Limb (tissue), 2 donors: ENCODE results near the gene CDH8.
A peak's percentile ranks its signal among the peaks of the same experiment; 100 is the strongest.

Experiments used
- DNase-seq, 2 donors: peaks; one replicate each; pipeline ENCODE4 v3.0.0-alpha.2; 2016; ENCODE audit errors: extremely low spot score in 2 of 2

Gene CDH8

GRCh38 chr16:62034231-62035114 lies 1.8 kb downstream of the CDH8 start:
- peak in 1 of 2 donors; percentile 37 for DNase-seq

- DNase-seq = no peak
Measured at GRCh38 chr16:62033065-62033464, 3.2 kb downstream of the CDH8 start.

DNA sequence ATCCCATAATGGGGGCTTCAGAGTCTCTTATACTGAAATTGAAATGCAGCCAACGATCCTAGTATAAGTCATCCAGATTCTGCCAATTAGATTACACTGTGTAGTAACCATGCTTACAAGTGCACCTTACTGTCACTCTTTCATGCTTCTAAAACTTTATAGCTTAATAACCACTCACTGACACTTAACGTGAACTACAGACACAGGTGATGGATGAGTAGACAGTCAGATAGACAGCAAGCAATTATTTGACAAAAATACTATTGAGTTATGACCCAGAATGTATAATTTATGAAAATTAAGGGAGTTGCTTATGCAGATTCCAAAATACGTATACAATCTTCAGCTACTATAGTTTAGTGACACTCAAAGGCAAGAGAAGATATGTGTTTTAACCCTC lies 6.3 kb downstream of the CDH8 start:
- no peak for DNase-seq

GRCh38 chr16:62022688-62023087 lies 13.6 kb downstream of the CDH8 start:
- DNase-seq = no peak

DNA sequence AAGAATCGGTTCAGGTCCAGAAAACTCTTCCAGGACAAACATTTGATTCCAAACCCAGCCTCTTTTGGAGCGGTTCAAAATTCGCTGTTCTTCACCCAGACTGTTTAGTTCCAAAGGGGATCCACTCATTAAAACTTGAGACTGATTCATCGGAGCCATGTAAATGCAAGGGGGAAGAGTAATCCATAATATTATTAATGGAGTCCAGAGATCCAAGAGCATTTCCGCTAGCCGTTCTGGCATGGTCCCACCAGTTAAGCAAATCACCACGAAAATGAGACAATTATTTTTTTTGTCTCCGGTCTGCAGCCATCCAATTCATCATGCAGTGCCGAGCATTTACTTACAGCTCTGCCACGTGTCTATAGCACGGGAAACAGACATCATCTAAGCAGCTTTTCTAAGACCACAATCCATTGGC lies 15.1 kb downstream of the CDH8 start:
- DNase-seq = peak in 1 of 2 donors; percentile 40

DNA sequence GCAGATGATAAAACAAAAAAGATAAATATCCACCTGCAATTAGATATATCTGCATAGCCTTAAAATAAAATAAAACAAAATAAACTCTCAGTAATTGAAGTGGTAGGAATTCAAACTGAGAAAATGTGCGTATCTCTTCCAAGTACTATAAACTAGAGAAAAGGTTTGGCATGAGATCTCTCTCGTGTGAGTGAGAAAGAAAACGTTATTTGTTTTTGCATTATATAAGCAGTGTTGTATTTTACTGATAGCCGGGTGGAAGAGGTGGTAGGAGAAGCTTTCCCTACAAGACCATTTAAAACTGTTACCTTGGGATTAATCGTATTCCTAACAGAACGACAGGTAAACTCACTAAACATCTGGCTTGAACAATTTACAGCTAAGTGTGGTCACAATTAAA lies 15.6 kb downstream of the CDH8 start:
- DNase-seq = no peak

DNA sequence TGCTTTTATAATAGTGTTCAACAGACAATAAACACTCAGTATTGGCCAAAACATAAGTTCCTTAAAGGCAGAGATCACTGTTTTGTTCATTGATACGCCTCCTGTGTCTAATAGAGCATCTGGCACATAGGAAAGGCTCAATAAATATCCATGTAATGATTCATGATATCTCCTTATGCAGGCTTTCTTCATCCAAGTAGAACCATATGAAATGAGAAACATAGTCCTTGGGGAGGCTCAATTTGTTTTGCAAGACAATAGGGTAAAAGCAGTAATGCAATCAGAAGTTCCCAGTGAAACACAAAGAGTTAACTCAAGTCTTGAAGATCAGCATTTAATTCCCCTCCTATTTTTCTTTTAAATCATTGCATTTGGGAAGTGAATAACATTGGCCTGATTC lies 16.4 kb downstream of the CDH8 start:
- DNase-seq = no peak

- no peak for DNase-seq
Measured at GRCh38 chr16:62018301-62019060, 17.8 kb downstream of the CDH8 start.

GRCh38 chr16:62014319-62014923 lies 21.8 kb downstream of the CDH8 start:
- DNase-seq = no peak

DNA sequence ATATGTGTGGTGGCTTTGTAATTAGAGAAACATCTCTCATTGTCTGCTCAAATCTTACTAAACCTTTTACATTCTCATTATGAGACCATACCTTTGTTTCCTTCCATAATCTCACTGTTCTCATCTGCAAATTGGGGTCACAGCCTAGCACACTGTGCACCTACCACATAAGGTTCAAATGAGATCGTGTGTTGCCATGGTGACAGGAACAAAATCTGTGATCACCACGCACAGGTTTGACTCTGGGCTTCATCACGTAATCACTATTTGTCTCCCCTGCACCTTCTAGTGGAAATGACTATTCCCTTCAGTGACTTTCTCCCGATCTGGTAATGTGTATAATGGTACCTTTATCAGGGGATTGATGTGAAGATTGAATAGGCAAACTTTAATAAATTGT lies 26.1 kb downstream of the CDH8 start:
- no peak for DNase-seq

- DNase-seq = no peak
Measured at GRCh38 chr16:61998460-61998859, 37.8 kb downstream of the CDH8 start.

DNA sequence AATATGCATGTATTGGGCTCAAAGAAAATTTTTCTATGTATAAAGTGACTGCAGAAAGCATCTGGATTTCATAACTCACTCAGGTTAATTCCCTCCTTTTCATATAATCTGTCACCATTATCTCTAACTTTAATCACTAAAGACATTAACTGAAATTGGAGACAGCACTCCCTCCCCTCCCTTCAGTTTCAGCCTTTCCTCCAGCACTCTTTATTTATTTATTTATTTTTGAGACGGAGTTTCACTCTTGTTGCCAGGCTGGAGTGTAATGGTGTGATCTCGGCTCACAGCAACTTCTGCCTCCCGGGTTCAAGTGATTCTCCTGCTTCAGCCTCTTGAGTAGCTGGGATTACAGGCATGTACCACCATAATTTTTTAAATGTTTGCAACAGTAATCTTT lies 43.1 kb downstream of the CDH8 start:
- no peak for DNase-seq

DNA sequence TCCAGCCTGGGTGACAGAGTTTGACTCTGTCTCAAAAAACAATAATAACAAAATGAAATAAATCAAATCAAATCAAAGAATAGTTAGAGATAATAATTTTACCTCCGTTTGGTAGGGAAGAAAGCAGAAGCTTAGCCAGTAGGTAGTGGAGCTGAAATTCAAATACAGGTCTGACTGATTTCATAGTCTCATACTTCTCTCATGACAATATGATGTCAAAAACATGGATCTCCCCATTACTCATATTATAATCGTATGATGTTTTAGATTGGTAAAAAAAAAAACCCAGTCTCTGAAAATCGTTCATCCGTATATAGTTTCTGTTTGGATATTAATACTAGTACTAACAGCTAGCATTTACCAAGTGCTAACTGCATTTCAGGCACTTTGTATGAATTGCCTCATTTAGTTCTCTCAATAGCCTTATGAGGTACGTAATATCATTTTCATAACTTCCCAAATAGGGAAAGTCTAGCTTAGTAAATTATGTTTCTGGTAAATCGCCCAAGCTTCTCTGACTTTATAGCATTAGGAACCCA lies 48.7 kb downstream of the CDH8 start:
- DNase-seq = no peak

DNA sequence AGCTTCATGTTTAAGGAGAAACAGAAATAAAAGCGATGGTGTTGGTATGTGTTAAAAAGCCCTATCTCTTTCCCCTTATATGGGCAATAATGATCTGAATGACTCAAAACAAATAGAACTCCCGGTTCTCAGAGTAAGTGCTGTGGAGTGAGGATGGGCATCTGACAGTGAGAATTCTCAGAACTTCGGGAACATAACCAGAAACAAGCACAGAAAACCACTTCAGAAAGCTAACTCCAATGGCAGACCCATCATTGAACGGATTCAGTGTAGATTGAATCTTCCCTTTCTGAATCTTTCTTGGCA lies 67.2 kb downstream of the CDH8 start:
- DNase-seq = no peak

GRCh38 chr16:61968242-61969076 lies 67.8 kb downstream of the CDH8 start:
- peak in 1 of 2 donors; percentile 29 for DNase-seq

DNA sequence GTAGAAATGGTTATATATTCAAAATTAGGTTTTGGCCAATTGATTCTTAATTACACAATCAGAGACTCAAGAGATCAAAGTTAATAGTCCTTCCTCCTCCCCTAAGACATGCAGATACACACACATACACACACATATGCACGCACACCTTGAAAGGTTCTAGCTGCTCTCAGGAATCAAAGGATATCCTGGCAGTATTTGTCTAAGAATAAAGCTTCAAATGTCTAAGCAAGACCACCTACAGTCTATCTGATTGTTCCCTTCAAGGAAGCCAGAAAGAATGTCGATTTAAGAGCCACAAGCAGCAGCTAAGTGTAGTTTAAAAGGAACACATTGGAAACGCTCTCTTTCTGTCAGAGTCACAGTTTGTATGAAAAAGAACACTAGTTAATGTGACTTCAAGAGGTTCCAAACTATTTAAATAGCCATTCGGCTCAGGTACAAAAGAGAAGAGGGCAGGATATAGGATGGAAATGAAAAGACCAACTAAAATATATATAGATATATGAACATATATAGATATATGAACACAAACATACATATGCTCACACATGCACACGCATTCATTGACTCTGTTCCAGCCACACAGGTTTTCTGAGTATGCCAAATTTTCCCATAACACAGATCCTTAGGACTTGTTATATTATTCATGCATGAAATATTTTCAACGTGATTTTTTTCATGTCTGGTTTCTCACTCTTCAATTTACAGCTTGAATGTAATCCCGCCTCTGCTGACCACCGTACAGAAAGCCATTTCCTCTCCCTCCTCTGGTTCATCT lies 79.0 kb downstream of the CDH8 start:
- DNase-seq = no peak

DNA sequence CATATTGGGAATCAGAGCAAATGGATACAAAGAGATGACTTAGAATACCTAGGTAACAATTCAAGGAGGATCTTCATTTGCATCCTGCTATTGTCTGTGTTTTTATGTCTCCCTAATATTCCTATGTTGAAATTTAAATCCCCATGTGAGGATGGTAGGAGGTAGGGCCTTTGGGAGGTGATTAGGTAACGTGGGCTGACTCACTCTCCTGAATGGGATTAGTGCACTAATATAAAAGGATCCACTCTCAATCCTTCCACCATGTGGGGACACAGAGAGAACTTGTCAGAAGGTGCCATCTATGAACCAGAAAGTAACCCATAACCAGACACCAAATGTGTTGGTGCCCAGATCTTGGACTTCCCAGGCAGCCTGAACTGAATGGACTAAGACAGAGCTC lies 83.4 kb downstream of the CDH8 start:
- DNase-seq = no peak

GRCh38 chr16:61948414-61948813 lies 87.8 kb downstream of the CDH8 start:
- DNase-seq = no peak

GRCh38 chr16:61946019-61946418 lies 90.2 kb downstream of the CDH8 start:
- DNase-seq = no peak

- no peak for DNase-seq
Measured at GRCh38 chr16:61945511-61945910, 90.7 kb downstream of the CDH8 start.

DNA sequence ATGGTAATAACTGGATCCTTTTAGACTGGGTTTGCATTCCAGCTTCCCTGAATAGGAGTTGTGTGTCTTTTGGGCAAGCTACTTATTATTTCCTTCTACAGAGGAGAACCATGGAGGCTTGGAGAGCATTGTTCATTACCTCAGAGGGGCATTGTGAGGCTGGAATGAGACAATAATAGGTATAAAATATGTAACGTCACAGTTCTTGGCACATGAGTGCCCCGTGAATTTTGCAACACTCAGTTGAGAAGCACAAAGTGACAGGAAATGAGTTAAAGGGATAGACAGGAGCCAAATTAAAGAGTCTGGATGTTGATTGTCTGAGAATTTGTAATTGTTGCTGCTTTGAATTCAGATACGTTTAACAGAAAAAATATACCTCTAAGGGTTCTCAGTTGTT lies 92.2 kb downstream of the CDH8 start:
- DNase-seq = no peak
